NCI-H1417 (cell line): ENCODE data around the gene NPEPPS.
"Not testable (repeated sequence)": the region's sequence is repeated elsewhere in the genome, so short reads cannot be mapped to it uniquely, and the experiment has no call there.

Experiments
- DNase-seq, 3 experiments: peaks; one replicate each; lab custom pipeline; 2025; lab: John Stamatoyannopoulos, UW

The NPEPPS gene, protein sequence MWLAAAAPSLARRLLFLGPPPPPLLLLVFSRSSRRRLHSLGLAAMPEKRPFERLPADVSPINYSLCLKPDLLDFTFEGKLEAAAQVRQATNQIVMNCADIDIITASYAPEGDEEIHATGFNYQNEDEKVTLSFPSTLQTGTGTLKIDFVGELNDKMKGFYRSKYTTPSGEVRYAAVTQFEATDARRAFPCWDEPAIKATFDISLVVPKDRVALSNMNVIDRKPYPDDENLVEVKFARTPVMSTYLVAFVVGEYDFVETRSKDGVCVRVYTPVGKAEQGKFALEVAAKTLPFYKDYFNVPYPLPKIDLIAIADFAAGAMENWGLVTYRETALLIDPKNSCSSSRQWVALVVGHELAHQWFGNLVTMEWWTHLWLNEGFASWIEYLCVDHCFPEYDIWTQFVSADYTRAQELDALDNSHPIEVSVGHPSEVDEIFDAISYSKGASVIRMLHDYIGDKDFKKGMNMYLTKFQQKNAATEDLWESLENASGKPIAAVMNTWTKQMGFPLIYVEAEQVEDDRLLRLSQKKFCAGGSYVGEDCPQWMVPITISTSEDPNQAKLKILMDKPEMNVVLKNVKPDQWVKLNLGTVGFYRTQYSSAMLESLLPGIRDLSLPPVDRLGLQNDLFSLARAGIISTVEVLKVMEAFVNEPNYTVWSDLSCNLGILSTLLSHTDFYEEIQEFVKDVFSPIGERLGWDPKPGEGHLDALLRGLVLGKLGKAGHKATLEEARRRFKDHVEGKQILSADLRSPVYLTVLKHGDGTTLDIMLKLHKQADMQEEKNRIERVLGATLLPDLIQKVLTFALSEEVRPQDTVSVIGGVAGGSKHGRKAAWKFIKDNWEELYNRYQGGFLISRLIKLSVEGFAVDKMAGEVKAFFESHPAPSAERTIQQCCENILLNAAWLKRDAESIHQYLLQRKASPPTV

DNA sequence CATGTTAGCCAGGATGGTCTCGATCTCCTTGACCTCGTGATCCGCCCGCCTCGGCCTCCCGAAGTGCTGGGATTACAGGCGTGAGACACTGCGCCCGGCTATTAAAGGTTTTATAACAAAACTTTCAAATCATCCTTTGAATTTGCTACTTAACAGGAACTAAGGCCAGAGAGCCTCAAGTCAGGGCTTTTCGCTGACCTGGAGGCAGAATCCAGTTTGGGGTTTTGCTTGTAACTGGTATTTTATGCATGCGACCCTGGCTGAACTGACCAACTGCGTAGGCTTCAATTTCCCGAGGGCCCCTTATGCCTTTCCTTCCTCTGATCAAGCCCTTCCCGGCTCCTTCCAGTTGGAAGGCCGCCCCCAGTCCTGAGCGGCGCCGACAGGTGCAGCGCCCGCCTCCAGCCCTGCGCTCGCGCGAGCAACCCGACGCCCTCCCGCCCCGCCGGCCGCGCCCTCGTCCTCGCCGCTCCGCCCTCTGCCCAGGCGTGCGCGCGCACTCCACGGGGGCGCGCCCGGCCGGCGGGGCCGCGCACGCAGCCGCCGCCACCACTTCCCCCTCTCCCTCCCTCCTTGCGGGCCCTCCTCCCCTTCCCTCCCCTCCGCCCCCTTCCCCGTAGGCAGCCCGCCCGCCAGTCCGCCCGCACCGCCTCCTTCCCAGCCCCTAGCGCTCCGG is at the start of gene NPEPPS:
Gene NPEPPS (plus strand): TSS at position 552 of the 676 bp plus-strand sequence. CDS start 193 bp downstream, outside the sequence.
- DNase-seq: peak; percentile 88 to 92 (median 91)

DNA sequence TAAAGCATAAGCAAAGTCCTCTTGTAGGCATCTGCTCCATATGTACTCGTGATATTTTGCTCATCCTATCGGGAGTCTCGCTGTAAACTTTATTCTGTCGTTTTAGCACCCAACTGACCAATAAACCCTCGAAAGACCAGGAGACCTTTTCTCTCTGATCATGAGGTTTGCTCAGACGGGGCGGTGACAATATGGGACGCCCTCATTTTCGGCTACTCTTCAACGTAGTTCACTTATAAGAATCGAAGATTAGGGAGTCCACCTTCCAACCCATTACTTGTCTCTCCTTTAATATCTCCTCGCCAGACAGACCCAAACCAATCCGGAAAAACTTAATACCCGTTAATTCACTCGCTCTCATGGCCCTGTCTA is 39.1 kb upstream of the NPEPPS start:
- DNase-seq: peak in 1 of 3 experiments; percentile 30

DNA sequence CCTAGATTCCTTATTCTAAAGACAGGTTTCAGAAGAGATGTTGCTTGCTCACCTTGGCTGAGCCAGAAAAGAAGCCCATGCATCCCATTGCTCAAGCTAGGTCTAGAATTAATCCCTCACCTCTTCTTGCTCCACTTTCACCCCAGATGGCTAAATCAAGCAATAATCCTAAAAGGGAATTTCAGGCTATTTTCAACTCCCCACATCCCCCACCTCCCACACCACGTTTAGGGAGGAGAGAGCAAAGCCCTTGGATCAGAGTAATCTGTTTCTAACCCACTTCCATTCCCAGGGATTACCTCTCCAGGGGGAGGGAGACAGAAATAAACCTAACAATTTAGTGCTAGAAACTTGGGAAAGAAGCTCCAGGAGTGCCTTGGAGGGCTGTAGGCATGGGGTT is 31.8 kb upstream of the NPEPPS start:
- not testable (repeated sequence) for DNase-seq

DNA sequence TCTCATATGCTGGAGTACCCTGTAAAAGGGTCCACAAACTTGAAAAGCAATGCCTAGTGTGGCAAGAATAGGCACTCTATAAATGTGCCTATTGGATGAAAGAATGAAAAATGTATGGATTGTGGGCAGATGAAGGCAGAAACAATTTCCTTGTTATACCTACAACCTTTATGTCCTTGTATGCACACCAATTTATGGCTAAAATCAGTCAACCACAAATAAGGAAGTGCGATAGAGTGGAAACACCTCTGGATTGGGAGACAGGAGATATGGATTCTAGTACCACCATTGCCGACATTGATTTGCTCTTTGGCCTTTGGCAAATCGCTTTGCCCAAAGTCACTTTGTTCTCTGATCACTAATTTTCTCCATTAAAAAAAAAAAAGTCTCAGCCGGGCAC is 31.4 kb upstream of the NPEPPS start:
- not testable (repeated sequence) for DNase-seq

DNA sequence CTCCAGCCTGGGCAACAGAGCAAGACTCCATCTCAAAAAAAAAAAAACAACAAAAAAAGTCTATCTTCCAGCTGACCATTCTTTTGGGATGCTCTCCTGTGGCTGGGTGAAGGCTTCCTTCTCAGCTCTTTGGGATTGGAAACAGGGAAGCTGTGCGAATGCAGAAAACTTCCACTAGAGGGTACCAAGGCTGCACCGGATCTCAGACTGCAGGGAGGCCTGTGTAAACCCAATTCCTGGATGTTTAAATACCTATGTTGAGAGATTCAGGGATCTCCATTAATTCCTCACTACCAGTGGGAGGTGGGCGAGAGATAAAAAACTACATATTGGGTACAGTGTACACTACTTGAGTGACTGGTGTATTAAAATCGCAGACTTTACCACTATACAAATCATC is 30.3 kb upstream of the NPEPPS start:
- peak in 1 of 3 experiments; percentile 21 for DNase-seq

DNA sequence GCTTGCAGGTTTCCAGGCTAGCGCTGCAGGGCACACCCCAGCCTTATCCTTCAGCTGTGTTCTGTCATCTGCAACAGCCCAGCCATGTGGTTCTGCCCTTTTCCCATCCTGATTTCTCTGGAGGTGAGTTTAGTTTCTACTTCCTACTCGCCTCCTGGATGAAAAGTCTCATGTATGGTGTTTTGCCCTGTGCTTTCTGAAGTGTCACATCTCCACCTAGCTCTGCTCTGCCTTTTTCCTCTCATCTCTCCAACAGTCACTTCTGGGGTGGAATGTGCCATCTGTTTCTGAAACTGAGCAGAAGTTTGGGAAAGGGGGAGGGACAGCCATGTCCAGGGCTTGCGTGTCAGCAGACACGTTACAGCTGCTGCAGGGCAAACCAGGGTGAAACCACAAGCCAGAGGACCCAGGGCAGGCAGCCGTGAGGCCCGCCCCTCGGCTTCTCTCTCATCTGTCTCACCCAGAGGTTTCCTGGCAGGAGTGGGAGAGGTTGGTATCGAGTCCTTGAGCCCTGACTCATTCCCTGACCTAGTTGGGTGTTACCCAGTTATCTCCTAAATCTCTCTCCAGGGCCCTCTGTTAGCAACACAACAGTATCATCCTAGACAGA is 28.7 kb upstream of the NPEPPS start:
- not testable (repeated sequence) for DNase-seq

DNA sequence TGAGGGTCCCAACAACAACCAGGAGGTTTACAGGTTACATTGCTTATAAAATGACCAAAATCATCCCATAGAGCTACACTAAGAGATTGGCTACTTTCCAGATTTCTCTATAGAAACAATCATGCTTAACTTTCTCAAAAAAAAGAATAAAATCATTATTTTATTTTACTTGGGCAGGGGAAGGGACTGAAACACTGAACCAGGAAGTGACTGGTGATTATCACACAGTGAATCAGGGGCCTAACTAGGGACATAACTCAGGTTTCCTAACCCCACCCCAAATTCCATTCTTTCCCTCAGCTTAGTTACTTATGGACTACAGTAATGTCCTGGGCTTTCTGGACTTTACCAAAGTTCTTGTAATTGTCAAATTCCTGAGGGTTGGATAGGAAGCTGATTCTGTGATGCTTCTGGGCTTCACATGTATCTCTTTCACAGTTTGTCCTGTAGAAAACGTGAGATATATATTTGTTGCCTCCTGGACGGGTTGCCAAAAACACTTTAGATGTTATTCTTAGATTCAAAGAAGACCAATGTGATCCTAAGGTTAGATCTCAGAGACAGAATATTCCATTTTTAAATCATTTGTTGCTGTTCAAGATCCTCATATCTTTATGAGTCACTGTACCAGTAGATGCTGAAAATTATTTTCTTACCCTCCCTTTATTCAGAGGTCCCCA is 28.0 kb upstream of the NPEPPS start:
- DNase-seq: not testable (repeated sequence)

DNA sequence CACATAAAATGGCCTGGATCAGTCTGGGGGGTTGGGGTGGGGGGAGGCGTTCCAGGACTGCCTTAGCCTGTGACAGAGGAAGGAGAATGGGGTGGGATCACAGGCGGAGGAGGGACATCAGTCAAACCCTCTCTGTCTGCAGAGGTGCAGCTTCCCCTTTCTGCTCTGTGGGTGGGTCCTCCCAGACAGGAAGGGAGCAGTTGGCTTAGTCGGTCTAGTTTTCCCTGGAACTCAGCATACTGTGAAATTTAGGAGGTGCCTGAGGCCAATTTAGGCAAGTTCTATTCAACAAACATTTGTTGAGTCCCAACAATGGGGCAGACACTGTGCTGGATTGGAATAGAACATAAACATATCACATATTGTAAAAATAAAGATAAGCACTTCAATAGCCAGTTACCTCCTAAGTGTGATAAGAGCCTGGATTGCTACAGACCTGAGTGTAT is 19.2 kb upstream of the NPEPPS start:
- not testable (repeated sequence) for DNase-seq

DNA sequence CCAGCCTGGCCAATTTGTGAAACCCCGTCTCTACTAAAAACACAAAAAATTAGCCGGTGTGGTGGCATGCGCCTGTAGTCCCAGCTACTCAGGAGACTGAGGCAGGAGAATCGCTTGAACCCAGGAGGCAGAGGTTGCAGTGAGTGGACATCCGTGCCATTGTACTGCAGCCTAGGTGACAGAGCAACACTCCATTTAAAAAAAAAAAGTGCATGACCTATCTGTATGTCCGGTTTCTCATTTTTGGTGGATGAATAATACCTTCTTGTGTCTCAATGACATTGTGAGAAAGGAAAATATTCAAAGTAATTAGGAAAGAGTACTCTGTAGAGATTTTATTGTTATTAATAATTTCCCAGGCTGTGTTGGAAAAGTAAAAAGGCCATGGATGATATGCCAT is 17.6 kb upstream of the NPEPPS start:
- not testable (repeated sequence) for DNase-seq

DNA sequence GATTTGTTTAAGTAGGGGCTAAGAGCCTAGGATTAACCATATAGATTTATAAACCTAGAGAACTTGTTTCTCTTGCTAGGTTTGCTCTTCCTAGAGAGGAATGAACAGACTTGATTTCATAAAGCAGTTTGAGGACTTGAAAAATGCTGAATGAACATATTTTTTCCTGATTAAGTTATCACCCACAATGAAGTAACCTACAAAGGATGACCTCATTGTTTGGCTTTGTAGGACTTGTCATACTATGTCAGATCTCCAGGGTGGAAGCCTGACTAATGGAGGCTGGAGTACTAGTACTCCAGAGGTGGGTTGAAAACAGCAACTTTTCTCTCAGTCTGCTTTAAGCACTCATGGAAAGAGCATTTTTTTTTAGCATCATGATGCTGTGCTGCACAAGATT is 12.0 kb upstream of the NPEPPS start:
- DNase-seq: not testable (repeated sequence)

DNA sequence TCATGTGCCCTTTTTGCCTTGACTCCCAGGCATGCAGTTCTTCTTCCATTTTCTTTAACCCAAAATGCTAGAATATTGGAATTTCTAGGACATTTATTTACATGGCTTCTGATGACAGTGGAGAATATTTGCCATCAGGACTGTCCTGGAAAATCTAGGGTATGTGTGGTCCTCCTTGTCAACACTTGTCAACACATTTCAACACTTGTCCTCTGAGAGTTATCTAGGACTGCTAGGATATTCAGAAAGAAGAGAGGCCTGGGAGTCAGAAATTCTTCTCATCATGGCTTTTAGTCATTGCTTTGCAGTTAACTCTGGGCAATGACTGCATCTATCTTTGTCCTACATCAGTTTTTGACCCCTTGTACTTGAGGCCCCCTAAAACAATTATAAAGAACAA is 11.5 kb upstream of the NPEPPS start:
- not testable (repeated sequence) for DNase-seq

DNA sequence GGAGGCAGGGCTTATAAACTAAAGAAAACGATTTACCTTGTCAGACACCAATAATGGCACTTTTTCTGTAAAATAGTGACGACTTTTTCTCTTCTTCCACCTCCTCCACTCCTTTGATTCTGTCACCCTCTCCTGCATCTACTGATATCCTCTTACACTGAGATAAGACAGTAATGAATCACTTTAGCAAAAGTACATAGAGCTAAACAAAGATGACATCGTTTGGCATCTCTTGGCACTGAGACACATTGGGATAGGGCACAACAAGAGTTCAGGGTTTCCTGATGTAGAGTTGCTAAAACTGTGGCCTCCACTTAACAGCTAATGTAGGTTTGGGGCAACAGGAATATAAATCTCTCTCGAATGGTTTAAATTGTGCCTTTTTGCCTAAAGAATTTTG is 10.6 kb upstream of the NPEPPS start:
- not testable (repeated sequence) for DNase-seq

DNA sequence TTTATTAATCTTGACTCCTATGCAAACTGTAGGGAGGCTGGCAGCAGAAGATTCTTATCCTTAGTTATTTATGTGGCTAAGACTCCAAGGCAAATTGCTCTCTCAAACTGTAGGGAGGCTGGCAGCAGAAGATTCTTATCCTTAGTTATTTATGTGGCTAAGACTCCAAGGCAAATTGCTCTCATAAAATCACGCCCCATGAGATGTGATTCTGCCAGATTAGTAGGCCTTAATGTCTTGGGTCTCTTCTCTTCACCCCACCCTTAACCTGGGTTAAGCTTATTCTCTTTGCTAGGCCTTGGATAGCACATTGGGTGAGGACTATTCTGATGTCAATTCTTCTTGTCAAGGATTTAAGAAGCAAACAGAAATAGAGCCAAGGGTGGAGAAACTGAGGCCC is 9.5 kb upstream of the NPEPPS start:
- DNase-seq: not testable (repeated sequence)

DNA sequence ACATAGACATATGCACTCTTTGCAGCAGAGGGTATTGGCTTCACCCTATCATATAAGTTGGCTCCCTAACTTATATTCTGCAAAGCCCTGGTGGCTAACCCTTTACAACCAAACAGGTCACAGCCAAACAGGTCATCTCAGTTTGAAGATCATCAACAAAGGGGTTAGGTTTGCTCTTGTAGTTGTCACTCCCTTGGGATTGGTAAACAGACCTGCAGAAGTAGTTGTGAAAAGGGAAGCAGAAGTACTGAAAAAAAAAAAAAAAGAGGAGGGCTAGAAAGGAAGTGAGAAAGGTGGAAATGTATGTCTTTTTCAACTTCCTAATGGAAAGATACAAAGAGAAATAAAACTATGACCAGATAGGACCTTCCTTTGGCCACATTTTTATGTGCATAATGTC is 8.6 kb upstream of the NPEPPS start:
- not testable (repeated sequence) for DNase-seq

DNA sequence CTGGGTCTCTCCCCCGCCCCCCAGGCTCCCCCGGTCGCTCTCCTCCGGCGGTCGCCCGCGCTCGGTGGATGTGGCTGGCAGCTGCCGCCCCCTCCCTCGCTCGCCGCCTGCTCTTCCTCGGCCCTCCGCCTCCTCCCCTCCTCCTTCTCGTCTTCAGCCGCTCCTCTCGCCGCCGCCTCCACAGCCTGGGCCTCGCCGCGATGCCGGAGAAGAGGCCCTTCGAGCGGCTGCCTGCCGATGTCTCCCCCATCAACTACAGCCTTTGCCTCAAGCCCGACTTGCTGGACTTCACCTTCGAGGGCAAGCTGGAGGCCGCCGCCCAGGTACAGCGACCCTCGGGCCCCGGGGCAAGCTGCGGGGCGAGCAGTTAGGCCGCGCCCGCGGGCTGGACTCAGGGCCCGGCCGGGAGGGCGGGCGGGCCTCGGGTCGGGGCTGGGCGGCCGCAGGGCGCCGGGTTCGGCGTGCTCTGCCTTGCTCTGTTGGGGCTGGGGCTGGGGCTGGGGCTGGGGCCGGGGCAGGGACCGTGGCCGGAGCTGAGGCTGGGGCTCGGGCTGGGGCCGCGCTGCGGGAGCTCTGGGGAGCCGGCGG is 419 bp downstream of the NPEPPS start:
- DNase-seq: peak in 1 of 3 experiments; percentile 46

DNA sequence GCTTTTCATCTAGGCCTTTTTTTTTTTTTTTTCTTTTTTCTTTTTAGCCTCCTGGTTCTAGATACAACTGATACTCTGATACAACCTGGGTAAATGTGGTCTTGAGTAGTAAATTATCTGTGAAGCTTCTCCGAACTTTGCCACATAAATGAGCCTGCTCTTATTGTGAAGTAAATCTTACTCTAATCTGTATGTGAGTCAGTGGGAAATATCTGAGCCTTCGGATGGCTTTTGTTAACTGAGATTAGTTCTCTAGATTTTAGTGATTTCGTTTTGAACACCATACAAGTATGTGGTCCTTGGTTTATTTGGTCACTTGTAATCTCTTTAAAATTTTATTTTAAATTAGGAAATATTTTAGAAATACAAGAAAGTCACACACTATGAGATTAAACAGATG is 8.2 kb downstream of the NPEPPS start:
- DNase-seq: not testable (repeated sequence)

DNA sequence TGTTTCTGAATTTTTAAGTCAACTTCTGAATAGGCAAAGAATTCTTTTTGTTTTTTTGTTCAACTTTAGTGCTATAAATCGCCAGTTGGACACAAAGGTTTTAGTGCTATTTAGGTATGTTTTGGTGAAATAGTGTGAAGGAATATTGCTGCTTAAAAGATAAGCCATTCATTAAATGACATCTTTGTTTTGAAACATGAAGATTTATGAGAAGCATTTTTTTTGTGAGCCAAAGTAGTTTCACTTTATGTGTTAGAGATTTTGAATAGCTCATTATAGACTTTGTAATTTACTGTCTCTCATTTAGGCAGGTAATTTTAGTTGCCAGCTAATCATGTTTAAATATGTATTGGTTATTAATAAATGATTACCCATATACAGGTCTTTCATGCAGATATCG is 10.8 kb downstream of the NPEPPS start:
- DNase-seq: not testable (repeated sequence)

DNA sequence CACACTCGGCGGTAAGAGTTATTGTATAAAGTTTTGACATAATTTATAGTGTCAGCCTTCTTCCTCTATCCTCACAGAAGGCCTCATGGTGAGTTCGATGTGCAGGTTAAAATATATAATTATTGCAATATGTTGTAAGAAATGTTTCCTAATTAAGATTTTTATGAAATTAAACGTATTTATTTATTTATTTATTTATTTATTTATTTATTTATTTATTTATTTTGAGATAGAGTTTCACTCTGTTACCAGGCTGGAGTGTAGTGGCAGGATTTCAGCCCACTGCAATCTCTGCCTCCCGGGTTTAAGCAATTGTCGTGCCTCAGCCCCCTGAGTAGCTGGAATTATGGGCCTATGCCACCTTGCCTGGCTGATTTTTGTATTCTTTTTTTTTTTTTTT is 13.4 kb downstream of the NPEPPS start:
- DNase-seq: not testable (repeated sequence)

DNA sequence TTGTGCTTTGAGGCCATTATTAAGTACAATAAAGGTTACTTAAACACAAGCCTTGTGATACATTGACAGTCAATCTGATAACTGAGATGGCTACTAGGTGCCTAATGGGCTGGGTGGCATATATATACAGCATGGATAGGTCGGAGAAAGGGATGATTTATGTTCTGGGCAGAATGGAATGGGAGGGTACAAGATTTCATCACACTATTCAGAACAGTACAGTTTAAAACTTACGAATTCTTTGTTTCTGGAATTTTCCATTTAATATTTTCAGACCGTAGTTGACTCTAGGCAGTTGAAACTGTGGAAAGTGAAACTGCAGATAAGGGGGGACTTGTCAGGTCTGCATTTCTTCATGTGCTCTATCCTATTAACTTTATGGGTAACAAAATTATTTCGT is 23.8 kb downstream of the NPEPPS start:
- DNase-seq: not testable (repeated sequence)

DNA sequence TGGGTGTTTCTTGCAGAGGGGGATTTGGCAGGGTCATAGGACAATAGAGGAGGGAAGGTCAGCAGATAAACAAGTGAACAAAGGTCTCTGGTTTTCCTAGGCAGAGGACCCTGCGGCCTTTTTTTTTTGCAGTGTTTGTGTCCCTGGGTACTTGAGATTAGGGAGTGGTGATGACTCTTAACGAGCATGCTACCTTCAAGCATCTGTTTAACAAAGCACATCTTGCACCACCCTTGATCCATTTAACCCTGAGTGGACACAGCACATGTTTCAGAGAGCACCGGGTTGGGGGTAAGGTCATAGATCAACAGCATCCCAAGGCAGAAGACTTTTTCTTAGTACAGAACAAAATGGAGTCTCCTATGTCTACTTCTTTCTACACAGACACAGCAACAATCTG is 25.2 kb downstream of the NPEPPS start:
- DNase-seq: peak in 1 of 3 experiments; percentile 1
